Activated T-cell treated with anti-CD3 and anti-CD28 coated beads, Interleukin-2, amount 50 U/mL, for 24 hours (primary cell): ENCODE measurements around the gene CITED2.

Source experiments
- DNase-seq: peaks from one replicate; pipeline ENCODE4 v3.0.0-alpha.2; 2020
- H3K27ac Mint-ChIP-seq: 2 replicates; pipeline ENCODE4 v1.8.0; 2020; ENCODE audit warnings: mild to moderate bottlenecking, mixed read lengths
- H3K27me3 Mint-ChIP-seq: 2 replicates; pipeline ENCODE4 v1.8.0; 2020; ENCODE audit warnings: mixed read lengths
- H3K36me3 Mint-ChIP-seq: 2 replicates; pipeline ENCODE4 v1.8.0; 2020; ENCODE audit warnings: low read depth, mixed read lengths
- H3K4me1 Mint-ChIP-seq: 2 replicates; pipeline ENCODE4 v1.8.0; 2020; ENCODE audit warnings: low read depth, mixed read lengths
- H3K4me3 Mint-ChIP-seq: 2 replicates; pipeline ENCODE4 v1.8.0; 2020; ENCODE audit warnings: mild to moderate bottlenecking, moderate library complexity, mixed read lengths
- H3K9me3 Mint-ChIP-seq: 2 replicates; pipeline ENCODE4 v1.8.0; 2020; ENCODE audit warnings: mixed read lengths

Gene CITED2

DNA sequence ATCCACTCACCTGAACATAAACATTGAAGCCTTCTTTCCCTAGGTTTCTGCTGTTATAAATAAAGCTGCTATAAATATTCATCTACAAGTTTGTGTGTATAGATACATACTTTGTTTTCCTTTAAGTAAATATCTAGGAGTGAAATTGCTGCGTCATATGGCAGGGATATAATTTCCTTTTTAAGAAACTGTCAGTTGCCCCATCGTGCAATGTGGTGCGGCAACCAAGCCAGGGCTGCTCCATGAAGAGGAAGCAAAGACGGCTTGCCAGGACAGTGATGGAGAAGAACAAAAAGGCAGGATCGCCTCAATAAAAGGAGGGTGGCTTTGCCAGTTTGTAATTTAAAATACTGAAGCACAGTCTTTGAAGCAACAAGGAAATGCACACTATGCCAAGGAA lies 36.6 kb downstream of the CITED2 start:
- H3K27me3 Mint-ChIP-seq, result no peaks in the 10 kb centered on the region

GRCh38 chr6:139337001-139337400 lies 37.4 kb downstream of the CITED2 start:
- Mint-ChIP-seq H3K9me3 (peaks cover 3% of the 10 kb centered on the region), H3K36me3 (no peaks in the 10 kb centered on the region), H3K4me3 (no peak overlapping the region), H3K27ac (no peak overlapping the region), H3K4me1 (peaks cover 9% of the 10 kb centered on the region), H3K27me3 (no peaks in the 10 kb centered on the region)
- no peak for DNase-seq

More for the DNA sequence above, 36.6 kb downstream of the CITED2 start:
- H3K4me3 Mint-ChIP-seq, result no peak overlapping the region
- no peak overlapping the region for H3K27ac Mint-ChIP-seq
- no peak for DNase-seq
- peaks cover 12% of the 10 kb centered on the region for H3K4me1 Mint-ChIP-seq
- H3K9me3 Mint-ChIP-seq, result peaks cover 3% of the 10 kb centered on the region
- no peaks in the 10 kb centered on the region for H3K36me3 Mint-ChIP-seq

DNA sequence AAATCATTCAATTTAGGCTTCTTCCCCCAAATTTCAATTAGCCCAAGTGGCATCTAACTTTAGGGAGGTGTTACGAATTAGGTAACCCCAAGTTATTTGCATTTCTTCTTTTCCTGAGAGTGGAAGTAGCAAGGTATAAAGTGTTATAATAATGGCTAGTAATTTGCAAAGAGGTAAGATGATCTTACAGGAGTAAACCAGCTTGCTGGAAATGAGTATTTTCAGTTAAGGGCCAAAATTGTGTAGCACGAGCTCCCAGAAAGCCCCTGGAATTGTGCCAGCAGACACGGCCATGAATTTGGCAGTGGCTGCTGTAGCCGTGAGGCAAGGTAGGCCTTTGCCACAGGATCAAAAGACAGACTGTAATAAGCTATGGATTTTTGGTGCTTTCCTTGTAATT lies 38.0 kb downstream of the CITED2 start:
- Mint-ChIP-seq H3K27me3 (no peaks in the 10 kb centered on the region), H3K4me3 (no peak overlapping the region), H3K9me3 (peaks cover 3% of the 10 kb centered on the region), H3K36me3 (no peaks in the 10 kb centered on the region), H3K4me1 (peaks cover 9% of the 10 kb centered on the region), H3K27ac (no peak overlapping the region)
- DNase-seq, result no peak

GRCh38 chr6:139335447-139336210 lies 38.8 kb downstream of the CITED2 start:
- no peaks in the 10 kb centered on the region for H3K27me3 Mint-ChIP-seq
- H3K4me1 Mint-ChIP-seq, result peaks cover 12% of the 10 kb centered on the region
- no peak for DNase-seq

GRCh38 chr6:139334806-139335446 lies 39.5 kb downstream of the CITED2 start:
- Mint-ChIP-seq H3K4me1 (peaks cover 17% of the 10 kb centered on the region), H3K36me3 (no peaks in the 10 kb centered on the region), H3K9me3 (no peaks in the 10 kb centered on the region), H3K27me3 (no peaks in the 10 kb centered on the region), H3K4me3 (no peak overlapping the region), H3K27ac (no peak overlapping the region)
- DNase-seq, result no peak

More at GRCh38 chr6:139335447-139336210, 38.8 kb downstream of the CITED2 start:
- no peaks in the 10 kb centered on the region for H3K9me3 Mint-ChIP-seq
- H3K4me3 Mint-ChIP-seq, result no peak overlapping the region
- H3K36me3 Mint-ChIP-seq, result no peaks in the 10 kb centered on the region
- H3K27ac Mint-ChIP-seq, result no peak overlapping the region

DNA sequence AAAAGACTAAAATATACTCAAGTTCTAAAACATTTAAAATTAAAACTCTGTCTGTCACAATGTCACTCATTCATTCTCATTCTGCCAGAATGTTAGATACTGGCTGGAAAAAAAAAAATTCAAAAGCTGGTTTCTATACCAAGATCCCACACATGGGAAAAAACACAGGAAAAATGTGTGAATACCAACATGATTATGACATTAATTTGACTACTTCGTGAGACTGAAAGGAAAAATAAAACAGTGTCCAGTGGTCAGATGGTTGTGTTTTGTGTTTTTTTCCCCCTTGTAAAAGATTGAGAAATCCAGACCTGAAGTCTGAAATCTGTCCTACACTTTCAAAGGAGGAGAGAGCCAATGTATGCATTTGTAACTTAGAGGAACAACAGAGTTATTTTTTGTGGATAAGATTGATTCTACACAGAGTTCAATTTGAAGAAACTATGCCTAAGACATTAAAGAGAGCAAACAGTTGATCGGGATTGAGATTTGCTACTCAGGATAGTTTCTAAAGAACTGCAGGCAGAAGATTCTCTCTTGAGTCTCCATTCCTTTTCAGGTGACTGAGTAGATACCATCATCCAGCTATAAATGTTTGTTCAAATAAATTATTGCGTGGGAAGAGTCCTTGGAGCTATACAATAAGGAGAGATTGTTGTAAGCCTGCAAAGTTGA lies 43.5 kb downstream of the CITED2 start:
- no peaks in the 10 kb centered on the region for H3K36me3 Mint-ChIP-seq
- H3K27ac Mint-ChIP-seq, result no peak overlapping the region
- H3K4me1 Mint-ChIP-seq, result peaks cover 31% of the 10 kb centered on the region
- DNase-seq, result no peak
- no peaks in the 10 kb centered on the region for H3K27me3 Mint-ChIP-seq
- no peaks in the 10 kb centered on the region for H3K9me3 Mint-ChIP-seq
- no peak overlapping the region for H3K4me3 Mint-ChIP-seq

- no peak overlapping the region for H3K4me3 Mint-ChIP-seq
- no peaks in the 10 kb centered on the region for H3K27me3 Mint-ChIP-seq
- H3K4me1 Mint-ChIP-seq, result peaks cover 34% of the 10 kb centered on the region
- DNase-seq, result no peak
- H3K9me3 Mint-ChIP-seq, result no peaks in the 10 kb centered on the region
- no peaks in the 10 kb centered on the region for H3K36me3 Mint-ChIP-seq
- no peak overlapping the region for H3K27ac Mint-ChIP-seq
These were observed 44.1 kb downstream of the CITED2 start for GRCh38 chr6:139330306-139330705.

DNA sequence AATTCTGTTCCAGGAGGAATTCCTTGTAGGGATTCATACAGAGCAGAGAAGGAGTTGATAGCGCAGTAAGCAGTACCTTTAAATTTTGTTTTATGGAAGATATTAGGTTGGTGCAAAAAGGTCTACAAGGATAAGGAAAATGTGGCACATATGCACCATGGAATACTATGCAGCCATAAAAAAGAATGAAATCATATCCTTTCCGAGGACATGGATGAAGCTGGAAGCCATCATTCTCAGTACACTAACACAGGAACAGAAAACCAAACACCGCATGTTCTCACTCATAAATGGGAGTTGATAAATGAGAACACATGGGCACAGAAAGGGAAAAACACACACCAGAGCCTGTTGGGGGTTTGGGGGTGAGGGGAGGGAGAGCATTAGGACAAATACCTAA lies 45.2 kb downstream of the CITED2 start:
- Mint-ChIP-seq H3K4me3 (no peak overlapping the region), H3K27me3 (no peaks in the 10 kb centered on the region), H3K9me3 (no peaks in the 10 kb centered on the region), H3K4me1 (peaks cover 29% of the 10 kb centered on the region), H3K27ac (no peak overlapping the region), H3K36me3 (no peaks in the 10 kb centered on the region)
- DNase-seq, result no peak

DNA sequence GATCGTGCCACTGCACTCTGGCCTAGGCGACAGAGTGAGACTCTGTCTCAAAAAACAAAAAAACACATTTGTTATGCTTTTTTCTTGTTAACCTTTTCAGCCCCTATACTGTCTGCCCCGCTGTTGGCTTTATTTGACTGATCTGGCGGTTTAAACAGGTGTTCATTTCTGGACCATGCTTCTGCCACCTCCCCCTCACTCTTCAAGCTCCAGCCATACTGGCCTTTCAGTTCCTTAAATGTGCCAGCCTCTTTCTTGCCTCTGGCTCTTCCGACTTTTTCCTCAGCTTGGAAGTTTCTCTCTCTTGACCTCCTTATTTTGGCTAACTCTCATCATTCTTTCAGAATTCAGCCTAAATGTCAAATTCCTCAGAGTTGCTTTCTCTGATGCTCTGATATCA lies 47.4 kb downstream of the CITED2 start:
- Mint-ChIP-seq H3K9me3 (peaks cover 12% of the 10 kb centered on the region), H3K4me1 (peaks cover 44% of the 10 kb centered on the region), H3K4me3 (no peak overlapping the region), H3K36me3 (peaks cover 7% of the 10 kb centered on the region), H3K27ac (no peak overlapping the region), H3K27me3 (no peaks in the 10 kb centered on the region)
- no peak for DNase-seq

DNA sequence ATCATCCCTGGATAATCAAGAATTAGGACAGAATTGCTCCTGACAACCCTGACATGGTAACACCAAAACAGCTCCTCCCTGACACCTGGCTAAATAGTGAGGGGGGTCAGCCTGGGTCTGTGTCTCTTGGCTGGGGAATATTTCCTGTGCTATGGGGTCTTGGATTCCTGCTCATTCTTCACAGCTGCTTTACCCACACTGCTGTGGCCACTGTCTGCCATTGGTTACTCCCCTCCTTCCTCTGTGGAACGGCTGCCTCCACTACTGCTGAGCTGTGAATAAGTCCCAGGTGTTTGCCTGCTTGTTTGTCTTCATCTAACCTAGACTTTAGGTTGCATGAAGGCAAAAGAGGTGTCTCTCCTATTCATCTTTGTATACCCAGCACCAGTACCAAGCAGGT lies 48.8 kb downstream of the CITED2 start:
- H3K27me3 Mint-ChIP-seq, result no peaks in the 10 kb centered on the region
- H3K4me1 Mint-ChIP-seq, result peaks cover 46% of the 10 kb centered on the region

DNA sequence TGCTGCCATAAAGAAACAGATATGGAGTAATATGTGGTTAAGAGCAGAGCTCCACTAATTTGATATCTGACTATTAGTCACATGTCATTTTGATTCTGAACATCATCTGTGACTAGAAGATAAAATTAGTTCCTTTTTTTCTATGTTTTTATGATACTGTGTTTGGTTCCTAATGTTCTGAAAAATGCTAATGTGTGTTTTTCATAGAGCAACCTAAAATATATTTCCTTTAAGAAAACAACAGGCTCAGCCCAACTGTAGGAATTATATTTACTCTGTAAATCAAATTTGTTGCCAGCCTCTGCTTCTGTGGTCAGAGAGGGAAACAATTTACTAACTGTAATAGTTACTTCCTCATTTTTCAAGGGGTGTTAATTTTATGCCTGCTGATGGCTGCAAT lies 49.3 kb downstream of the CITED2 start:
- no peak overlapping the region for H3K4me3 Mint-ChIP-seq
- no peak overlapping the region for H3K27ac Mint-ChIP-seq
- no peak for DNase-seq
- no peaks in the 10 kb centered on the region for H3K27me3 Mint-ChIP-seq
- H3K36me3 Mint-ChIP-seq, result peaks cover 7% of the 10 kb centered on the region
- peaks cover 12% of the 10 kb centered on the region for H3K9me3 Mint-ChIP-seq
- peaks cover 49% of the 10 kb centered on the region for H3K4me1 Mint-ChIP-seq

More for the DNA sequence above, 48.8 kb downstream of the CITED2 start:
- peaks cover 12% of the 10 kb centered on the region for H3K9me3 Mint-ChIP-seq
- peaks cover 7% of the 10 kb centered on the region for H3K36me3 Mint-ChIP-seq
- H3K27ac Mint-ChIP-seq, result peak overlapping the region; percentile 37
- no peak overlapping the region for H3K4me3 Mint-ChIP-seq
- DNase-seq, result no peak

DNA sequence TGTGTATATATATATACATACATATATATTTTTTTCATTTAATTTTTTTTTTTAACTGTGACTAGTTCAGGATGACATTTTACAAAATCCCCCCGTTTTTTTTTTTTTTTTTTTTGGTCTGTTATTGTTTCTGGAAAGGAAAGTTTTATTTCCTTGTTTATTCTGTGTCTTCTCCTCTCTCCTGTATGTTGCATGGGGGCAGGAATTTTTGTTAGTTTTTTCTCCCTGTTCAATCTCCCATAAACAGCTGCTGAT lies 50.2 kb downstream of the CITED2 start:
- DNase-seq, result no peak
- peaks cover 7% of the 10 kb centered on the region for H3K36me3 Mint-ChIP-seq
- peaks cover 43% of the 10 kb centered on the region for H3K4me1 Mint-ChIP-seq
- peak overlapping the region; percentile 57 for H3K27ac Mint-ChIP-seq
- no peak overlapping the region for H3K4me3 Mint-ChIP-seq
- H3K27me3 Mint-ChIP-seq, result no peaks in the 10 kb centered on the region
- peaks cover 12% of the 10 kb centered on the region for H3K9me3 Mint-ChIP-seq

DNA sequence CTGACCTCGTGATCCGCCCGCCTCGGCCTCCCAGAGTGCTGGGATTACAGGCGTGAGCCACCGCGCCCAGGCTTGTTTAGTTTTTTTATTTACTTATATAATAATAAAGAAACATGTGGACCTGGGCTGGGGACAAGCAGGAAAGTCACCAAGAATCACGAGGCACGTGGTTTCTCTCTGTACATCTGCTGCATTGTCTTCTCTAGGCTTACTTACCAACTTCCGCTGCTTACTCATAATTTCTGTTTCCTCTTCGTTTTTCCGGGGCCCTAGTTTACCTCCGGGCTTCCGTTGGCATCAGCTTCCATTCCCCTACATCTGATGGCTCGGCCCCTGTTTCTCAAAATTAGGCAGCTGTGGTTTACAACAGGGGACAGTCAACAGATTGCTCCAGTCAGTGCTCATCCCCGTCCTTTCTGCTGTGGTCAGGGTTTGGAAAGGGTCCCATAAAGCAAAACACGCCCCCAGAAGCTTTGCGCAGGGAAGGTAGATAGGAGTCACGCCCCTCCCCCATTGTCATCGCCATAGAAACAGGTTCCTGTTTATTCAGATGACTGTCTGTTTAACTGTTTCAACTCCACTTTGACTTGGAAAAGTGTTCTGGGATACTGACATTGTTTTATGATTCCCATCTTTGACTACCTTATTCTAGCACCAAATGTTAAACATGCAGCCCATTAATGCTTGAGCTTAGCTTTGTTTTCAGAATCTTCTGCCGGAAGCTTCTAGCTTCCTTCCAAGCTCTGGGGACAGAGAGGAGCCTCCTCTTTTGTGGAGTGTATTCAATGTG lies 50.7 kb downstream of the CITED2 start:
- DNase-seq, result peak; percentile 82
- Mint-ChIP-seq H3K36me3 (peaks cover 7% of the 10 kb centered on the region), H3K4me3 (peak overlapping the region; percentile 74), H3K27me3 (no peaks in the 10 kb centered on the region), H3K9me3 (peaks cover 12% of the 10 kb centered on the region), H3K27ac (peak overlapping the region; percentile 97), H3K4me1 (peaks cover 40% of the 10 kb centered on the region)
